GM12892 (cell line): ENCODE data around the gene ARFGAP1.

Source experiments
- POLR2A ChIP-seq: IDR thresholded peaks from 2 replicates; pipeline ENCODE4 v1.6.1; 2011; ENCODE audit warnings: low read depth, low read length, control low read depth
- POLR2AphosphoS5 ChIP-seq: IDR thresholded peaks from 2 replicates; pipeline ENCODE4 v1.6.1; 2011; ENCODE audit warnings: low read depth, low read length, control low read depth
- TAF1 ChIP-seq: IDR thresholded peaks from 2 replicates; pipeline ENCODE4 v1.6.1; 2011; ENCODE audit warnings: low read depth, mild to moderate bottlenecking, control low read depth, low read length, borderline replicate concordance

DNA sequence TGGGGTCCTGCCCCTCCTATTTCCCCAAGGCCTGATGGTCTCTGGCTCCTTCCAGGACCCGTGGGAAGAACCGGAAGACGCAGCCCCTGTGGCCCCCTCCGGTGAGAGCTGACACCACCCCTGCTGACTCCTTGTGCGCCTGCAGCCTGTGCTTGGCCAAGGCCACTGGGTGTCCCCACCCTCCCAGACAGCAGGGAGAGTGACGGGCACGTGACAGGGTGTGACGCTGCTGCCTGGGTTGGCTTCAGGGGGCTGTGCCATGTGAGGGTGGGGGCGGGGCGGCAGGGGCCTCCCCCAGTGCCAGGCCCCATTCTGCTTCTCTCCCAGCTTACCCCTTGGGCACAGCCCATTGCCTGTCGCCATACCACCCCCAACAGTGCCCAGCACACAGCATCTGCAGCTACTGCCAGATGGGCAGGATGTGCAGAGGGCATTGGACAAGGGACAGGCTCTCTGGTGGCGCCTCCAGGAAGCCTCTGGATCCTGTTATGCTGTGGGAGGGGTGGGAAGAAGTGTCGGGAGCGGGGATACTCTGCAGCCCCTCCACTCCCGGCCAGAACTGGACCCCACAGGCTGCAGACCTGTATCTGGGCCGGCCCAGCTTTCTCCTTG, 34.0 kb upstream of the ARFGAP1 start:
- TF ChIP-seq POLR2A: no peak
- no peak for TF ChIP-seq TAF1
- no peak for TF ChIP-seq POLR2AphosphoS5
